HG02884 (cell line): ENCODE results near the gene P2RY11.

Source experiments
- ATAC-seq: cut with Tn5 transposase; IDR thresholded peaks from one replicate; pipeline ENCODE4 v1.9.1; 2021; ENCODE audit warnings: mild to moderate bottlenecking, moderate library complexity; ENCODE audit not compliant: unreplicated experiment

Gene P2RY11

DNA sequence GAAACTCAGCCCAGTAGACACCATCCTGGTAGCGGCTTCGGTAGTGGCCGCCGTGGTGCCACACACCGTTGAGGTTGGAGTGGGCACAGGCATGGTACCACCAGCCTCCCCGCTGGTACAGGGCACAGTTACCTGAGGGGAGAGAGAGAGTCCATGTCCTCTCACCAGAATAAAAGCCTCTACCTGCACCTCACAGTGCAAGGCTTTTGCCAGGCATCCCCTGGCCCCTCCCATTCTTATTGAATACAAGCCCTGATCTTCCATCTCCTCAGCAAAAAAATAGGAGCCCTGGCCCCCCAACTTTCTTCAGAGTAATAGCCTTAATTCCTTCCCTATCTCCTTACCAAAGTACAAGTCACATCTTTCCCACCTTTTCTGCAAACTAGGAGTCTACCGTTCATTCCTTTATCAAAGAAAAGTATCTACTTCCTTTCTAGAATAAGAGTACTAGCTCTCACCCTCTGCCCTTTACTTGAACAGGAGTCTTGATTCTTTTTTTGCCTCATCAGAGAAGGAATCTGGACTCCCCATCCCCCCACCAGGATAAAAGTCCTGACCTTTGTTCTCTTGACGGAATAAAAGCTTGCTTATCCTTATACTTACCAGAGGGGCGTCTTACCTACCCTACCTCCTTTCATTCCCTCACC lies 18.7 kb upstream of the P2RY11 start:
- ATAC-seq, result no peak

DNA sequence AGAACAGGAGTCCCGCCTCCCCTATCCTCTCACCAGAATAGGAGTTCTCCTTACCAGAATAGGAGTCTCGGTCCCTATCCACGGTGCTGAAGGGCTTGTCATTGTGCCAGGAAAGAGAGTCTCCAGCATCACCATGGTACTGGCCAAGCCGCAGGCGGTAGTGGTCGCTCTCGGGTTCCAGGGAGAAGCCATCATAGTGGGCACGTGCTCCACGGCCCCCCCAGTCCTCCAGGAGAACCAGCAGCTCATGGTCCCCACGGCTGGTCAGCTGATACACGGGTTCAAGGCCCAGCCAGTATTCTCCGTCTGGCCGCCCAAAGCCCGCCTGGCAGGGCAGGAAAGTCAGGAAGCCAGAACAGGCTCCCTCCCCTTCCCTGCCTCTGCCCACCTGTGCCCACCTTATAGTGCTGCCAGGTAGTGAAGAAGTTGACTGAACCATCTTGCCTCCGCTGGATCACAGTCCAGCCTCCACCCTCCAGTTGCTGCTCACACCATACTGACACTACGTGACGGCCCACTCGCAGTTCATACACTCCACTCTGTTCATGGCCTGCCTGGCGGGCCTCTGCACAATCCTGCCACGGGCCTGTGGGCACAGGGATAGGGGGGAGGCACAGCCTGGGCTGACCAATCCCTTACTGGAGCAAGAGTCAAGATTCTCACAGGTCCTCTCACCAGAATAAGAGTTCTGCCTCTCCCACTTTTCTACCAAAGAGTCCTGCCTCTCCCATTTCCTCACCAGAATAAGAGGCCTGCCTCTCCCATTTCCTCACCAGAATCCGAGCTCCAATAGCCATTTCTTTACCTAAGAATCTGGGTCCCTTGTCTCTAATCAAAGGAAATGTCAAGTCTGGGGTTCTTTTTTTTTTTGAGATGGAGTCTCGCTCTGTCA lies 18.0 kb upstream of the P2RY11 start:
- no peak for ATAC-seq

DNA sequence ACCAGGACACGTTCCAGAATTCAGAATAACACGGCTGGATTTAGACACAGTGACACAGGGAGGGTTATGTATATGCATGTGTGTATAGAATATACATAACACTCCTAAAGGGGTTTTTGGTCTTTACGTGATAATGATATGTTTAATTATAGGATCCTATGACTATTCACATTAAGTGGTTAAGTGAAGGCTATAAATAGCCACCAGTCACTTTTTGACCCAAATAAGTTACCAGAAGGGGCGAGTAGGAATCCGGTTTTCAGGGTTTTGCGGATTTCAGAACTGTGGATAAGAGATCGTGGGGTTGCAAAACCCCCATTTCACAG lies 15.9 kb upstream of the P2RY11 start:
- no peak for ATAC-seq

DNA sequence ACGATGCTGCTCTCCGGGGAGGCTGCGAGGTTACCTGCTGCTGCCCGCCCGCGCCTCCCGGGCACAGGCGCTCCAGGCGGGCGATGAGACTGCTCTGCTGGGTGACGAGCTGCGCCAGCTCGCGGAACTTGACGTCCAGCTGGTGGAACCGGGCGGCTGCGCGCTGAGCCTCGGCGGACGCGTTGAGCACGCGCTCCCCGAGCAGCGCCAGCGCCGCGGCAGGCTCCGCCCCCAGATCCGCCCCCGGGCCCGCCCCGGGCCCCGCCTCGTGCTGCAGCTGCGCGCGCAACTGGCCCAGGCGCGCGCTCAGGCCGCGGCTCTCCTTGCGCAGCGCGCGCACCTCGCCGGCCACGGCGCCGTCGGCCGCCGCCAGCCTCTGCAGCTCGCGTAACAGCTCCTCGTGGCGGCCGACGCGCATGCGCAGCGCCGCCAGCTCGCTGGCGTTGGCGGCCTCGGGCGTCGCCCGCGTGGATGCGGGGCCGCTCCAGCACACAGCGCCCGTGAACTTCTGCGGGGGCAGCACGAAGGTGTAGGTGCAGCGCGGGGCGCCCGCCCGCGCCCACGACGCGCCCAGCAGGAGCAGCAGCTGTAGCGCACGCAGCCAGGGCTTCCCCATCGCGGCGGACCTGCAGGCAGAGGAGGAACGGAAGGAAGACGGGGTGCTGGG lies 15.4 kb upstream of the P2RY11 start:
- ATAC-seq, result peak; percentile 71

DNA sequence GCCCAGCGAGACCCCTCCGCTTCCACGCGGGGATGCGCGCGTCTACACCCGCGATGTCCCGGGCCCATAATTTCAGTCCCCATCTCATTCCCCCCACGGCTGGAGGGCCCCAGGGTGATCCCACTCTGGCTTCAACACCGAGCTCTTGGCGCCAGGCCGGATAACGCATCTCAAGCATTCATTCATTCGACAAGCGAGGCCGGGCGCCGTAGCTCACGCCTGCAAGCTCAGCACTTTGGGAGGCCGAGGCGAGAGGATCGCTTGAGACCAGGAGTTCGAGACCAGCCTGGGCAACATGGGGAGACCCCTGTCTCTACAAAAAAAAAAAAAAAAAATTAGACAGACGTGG lies 14.9 kb upstream of the P2RY11 start:
- ATAC-seq, result no peak

DNA sequence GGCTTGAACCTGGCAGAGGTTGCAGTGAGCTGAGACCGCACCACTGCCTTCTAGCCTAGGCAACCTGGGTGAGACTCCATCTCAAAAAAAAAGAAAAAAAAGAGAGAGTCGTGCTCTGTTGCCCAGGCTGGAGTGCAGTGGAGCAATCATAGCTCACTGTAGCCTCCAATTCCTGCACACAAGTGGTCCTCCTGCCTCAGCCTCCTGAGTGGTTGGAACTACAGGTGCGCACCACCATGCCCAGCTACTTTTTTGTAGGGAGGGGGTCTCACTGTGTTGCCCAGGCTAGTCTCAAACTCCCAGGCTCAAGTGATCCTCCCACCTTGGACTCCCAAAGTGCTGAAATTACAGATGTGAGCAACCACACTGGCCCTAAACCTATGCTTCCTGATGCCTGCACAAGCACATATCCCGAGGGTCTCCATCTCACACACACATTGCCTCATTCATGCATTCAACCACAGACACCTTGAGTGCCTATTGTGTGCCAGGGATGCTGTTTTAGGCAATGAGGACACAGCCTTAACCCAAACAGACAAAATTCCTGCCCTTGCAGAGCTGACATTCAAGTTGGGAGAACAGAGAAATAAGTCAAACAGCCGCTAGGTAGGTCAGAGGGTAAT lies 11.2 kb upstream of the P2RY11 start:
- ATAC-seq, result no peak

DNA sequence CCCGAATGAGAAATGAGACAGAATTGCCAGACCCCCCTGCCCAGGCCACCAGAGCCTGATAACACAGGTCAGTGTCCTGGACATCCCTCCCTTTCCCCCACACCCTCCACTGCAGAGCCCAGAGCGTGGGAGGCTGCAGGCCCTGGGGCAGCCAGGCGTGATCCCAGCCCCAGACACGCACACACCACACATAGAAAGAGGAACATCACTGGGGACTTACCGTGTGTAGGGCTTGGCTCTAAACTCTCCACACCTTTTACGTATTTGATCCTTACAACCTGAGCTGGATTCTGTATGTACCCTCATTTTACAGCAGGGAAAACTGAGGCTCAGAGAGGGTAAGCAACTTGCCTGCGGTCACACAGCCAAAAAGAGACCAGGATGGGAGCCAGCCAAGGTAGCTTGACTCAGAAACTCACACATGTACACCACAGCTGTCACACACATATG lies 8.7 kb upstream of the P2RY11 start:
- ATAC-seq, result no peak

DNA sequence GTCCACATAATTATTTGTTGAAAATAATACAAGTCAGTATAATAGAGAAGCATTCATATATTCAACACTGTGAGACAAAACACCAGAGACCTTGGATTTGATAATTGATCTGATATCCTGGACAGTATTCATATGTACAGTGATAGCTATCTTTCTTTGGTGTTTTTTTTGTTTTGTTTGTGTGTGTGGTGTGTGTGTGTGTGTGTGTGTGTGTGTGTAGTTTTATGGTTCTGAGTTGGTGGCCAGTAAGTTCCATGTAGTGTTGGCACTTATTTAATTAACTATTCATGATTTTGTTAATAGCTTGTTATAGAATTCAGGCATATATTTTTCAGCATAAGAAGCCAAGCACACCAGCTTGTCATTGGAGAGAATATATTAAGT lies 7.4 kb upstream of the P2RY11 start:
- no peak for ATAC-seq

DNA sequence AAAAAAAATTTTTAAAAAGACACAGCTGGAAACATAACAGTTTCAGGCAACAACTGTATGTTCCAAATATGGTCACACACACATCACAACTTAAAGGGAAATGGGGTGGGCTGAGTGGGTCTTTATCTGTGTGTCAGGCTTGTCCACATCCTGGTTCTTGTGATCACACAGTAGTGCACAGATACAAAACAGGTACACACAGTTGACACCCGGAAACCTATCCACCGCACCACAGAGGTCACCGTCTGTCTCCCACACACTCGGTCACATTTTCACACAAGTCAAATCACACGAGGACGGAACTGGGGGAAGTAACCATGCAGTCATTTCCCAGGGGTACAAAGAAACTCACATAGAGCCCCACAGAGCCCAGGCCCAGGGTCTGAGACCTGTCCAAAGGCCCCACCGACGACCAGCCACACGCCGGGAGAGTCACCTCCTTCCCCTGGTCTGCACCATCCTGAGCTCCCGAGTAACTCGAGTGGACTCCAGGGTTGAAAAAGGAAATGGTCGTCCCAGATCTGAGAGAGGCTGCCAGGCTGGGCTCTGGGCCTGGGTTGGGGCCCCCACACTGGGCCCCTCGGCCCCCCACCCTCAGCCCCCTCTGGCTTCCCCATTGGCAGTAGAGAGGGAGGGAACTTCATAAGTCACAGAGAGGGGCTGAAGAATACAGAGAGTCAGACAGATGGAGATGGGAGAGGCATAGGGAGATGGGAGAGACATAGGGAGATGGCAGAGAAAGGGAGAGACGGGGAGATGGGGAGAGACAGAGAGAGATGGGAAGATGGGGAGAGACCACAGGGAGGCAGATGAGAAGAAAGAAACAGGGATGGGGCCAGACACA lies 6.6 kb upstream of the P2RY11 start:
- peak; percentile 27 for ATAC-seq

DNA sequence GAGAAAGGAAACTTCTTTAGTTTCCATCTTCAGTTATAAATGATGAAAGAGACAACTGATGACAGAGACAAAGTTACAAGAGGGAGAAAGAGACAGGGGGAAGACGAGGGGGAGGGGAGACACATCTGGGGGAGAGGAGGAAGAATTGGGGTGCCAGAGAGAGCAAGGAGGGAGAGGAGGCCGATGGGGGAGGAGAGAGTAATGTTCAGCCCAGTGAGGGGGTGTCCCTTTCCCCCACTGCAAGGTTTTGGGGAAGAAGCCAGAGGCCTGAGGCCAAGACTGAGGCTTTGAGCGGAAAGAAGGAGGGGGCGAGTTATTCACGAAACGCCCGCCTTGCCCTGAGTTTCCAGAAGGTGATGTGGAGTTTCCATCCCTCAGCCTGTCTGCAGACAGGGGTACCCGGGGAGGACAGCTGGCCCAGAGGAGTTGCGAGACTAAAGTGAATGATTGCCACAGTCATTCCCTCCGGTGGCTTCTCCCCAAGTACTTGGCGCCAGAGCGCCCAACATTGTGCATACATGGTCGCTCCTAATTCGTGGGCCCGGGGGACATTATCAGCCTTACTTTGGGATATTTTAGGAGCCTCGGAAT lies 5.9 kb upstream of the P2RY11 start:
- ATAC-seq, result no peak

DNA sequence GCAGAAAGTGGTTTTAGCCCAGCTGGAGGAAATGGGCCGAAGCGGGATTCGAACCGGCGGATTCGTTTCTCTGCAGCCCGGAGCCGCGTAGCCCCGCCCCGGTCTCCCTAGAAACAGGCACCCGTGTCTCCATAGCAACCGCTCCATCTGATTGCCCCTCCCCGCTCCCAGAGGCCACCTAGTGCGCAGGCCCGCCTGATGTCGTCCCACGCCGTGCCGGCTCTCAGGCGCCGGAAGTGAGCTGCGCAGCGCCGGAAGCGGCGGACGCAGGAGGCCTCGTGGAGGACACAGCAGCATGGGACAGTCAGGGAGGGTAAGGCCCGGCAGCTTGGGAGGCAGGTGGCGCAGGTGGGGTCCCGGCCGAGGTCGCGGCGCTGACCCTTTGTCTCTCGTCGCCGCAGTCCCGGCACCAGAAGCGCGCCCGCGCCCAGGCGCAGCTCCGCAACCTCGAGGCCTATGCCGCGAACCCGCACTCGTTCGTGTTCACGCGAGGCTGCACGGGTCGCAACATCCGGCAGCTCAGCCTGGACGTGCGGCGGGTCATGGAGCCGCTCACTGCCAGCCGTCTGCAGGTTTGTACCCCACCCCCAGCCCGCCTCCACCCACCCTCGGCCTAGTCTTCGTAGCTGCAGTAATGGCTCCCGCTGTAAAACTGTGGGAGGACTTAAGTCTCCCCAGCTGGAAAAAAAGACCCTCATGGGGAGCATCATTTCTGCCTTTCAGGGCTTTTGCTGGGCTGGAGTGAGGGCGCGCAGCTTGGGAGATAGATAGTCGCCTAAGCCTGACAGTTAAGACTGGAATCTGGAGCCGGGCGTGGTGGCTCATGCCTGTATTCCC lies 5.2 kb upstream of the P2RY11 start, which contains the start of gene PPAN:
Gene PPAN (plus strand): TSS at position 263 of the 837 bp plus-strand sequence. CDS start 33 bp downstream, at position 296.
- ATAC-seq, result peak; percentile 45

DNA sequence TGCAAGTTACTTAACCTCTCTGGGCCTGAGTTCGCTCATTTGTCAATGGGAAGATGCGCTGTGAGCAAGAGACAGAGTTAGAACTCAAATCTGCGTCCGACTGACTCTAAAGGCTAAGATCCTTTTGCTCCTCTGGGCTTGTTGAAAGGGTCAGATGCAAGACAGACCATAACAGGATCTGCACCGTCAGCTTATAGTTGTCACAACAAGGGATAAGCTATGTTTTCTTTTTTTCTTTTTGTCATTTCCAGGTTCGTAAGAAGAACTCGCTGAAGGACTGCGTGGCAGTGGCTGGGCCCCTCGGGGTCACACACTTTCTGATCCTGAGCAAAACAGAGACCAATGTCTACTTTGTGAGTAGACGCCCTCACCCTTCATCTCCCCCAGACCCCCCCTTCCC lies 4.2 kb upstream of the P2RY11 start:
- no peak for ATAC-seq

DNA sequence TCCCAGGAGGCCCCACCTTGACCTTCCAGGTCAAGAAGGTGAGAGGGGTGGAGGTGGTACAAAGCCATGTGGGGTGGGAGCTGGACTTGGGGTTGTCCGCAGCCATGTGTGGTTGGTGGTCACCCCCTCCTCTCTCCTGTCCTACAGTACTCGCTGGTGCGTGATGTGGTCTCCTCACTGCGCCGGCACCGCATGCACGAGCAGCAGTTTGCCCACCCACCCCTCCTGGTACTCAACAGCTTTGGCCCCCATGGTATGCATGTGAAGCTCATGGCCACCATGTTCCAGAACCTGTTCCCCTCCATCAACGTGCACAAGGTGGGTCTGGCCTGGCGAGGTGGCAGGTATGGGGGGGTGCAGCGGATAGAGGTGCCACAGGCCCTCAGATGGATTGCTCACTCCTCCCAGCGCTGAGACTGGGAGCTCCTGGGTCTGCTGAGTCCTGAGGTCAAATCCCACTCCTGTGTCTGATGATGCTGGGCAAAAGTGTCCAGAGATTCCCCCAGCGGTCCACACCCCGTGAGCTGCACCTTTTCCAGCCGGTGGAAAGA lies 3.6 kb upstream of the P2RY11 start:
- ATAC-seq, result no peak

DNA sequence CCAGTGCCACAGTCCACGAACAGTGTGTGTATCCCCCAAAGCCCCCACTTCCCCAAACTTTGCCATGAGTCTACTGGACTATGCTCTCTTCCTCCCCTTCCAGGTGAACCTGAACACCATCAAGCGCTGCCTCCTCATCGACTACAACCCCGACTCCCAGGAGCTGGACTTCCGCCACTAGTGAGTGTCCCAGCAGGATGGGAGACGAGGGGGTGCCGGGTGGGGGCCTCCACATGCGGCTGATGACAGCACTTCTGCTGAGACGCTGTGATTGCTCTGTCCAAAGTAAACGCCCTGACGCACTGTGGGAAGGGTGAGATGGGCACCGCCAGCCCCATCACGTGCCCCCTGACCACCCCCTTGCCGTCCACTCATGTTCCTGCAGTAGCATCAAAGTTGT lies 2.0 kb upstream of the P2RY11 start:
- no peak for ATAC-seq

DNA sequence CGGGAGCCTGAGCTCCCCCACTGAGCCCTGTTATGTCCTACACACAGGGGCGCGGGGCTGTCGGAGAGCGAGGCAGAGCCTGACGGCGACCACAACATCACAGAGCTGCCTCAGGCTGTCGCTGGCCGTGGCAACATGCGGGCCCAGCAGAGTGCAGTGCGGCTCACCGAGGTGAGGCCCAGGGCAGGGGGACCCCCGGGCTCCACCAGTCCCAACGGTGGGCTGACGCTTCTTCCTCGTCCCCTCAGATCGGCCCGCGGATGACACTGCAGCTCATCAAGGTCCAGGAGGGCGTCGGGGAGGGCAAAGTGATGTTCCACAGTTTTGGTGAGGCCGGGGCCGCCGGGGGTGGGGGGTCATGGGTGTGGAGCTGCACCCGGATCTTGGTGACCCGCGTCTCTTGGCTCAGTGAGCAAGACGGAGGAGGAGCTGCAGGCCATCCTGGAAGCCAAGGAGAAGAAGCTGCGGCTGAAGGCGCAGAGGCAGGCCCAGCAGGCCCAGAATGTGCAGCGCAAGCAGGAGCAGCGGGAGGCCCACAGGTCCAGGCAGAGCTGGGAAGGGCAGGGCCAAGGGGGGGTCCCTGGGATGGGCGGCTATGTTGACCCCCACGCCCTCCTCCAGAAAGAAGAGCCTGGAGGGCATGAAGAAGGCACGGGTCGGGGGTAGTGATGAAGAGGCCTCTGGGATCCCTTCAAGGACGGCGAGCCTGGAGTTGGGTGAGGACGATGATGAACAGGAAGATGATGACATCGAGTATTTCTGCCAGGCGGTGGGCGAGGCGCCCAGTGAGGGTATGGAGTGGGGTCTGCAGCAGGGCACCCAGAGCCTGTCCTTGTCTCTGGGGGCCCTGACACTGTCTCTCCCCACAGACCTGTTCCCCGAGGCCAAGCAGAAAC lies 1.2 kb upstream of the P2RY11 start:
- no peak for ATAC-seq

DNA sequence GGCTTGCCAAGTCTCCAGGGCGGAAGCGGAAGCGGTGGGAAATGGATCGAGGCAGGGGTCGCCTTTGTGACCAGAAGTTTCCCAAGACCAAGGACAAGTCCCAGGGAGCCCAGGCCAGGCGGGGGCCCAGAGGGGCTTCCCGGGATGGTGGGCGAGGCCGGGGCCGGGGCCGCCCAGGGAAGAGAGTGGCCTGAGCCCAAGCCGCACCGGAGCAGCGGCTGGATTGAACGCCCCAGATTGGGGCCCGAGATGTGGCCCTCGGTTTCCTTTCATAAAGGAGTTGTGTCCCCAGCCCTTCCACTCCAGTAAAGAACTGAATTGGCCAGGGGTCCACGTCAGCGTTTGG lies 548 bp upstream of the P2RY11 start:
- ATAC-seq, result no peak

DNA sequence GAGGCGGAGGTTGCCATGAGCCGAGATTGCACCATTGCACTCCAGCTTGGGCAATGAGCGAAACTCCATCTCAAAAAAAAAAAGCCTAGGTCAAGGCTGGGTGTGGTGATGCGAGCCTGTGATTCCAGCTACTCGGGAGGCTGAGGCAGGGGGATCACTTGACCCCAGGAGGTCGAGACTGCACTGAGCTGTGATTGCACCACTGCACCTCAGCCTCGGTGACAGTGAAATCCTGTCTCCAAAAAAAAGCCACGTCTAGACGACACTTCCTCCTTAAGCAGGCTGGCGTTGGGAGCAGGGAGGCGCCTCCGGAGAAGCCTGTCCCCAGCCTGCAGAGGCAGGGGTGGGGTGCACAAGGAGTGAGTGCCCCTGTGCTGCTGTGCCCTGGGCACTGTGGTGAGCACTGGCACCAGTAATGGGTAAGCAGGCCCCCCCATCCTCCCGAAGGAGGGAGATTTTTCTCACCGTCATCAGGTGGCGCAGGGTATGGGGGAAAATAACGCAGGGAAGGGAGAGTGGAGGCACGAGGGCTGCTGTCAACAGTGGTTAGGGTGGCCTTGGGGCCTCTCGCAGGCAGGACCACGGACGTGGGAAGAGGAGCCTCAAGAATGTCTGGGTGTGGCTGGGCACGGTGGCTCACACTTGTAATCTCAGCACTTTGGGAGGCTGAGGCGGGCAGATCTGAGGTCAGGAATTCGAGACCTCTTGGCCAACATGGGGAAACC lies 706 bp downstream of the P2RY11 start:
- no peak for ATAC-seq
